GM10248 (cell line): ENCODE data around the gene SNRPA1.

Experiments used
- CTCF ChIA-PET: fragments of 300-600 bp; sonication (Branson Sonifier 250); formaldehyde crosslinking; extraction: SDS; loops from one replicate; lab custom pipeline; 2021; ENCODE audit warnings: antibody characterized with exemption; lab: Yijun Ruan, JAX
- POLR2A ChIA-PET: fragments of 350-650 bp; sonication (Branson Sonifier 250); formaldehyde crosslinking; extraction: SDS; loops from one replicate; lab custom pipeline; 2020; ENCODE audit warnings: antibody characterized with exemption; lab: Yijun Ruan, JAX
- DNase-seq: peaks from one replicate; pipeline ENCODE4 v3.0.0; 2012; ENCODE audit errors: extremely low spot score
- CTCF ChIP-seq: IDR thresholded peaks from 2 replicates; pipeline ENCODE4 v1.5.1; 2012; ENCODE audit warnings: mild to moderate bottlenecking, low read depth; ENCODE audit errors: extremely low read depth, missing control alignments, control extremely low read depth

SNRPA1 gene

GRCh38 chr15:101250873-101251829 is 43.9 kb downstream of the SNRPA1 start:
- POLR2A ChIA-PET = interaction anchor here (0.6 to 1.2 kb wide), 4 partner anchors 10 to 59 kb away, joined by 3 to 6 read pairs (median 4); no protein-coding TSS in a partner anchor

GRCh38 chr15:101250341-101250831 is 44.7 kb downstream of the SNRPA1 start:
- POLR2A ChIA-PET = no interaction called here
- no peak for DNase-seq
- TF ChIP-seq CTCF = no peak
- CTCF ChIA-PET = interaction anchor here (1.2 kb wide), 1 partner anchor 29 kb away, joined by 3 read pairs; no protein-coding TSS in a partner anchor

More at GRCh38 chr15:101250873-101251829, 43.9 kb downstream of the SNRPA1 start:
- CTCF ChIA-PET = interaction anchor here (0.6 to 2.5 kb wide), 13 partner anchors 8 to 244 kb away, joined by 3 to 7 read pairs (median 3); no protein-coding TSS in a partner anchor
- DNase-seq = no peak
- no peak for TF ChIP-seq CTCF

- POLR2A ChIA-PET = no interaction called here
- CTCF ChIA-PET = interaction anchor here (0.7 to 5.8 kb wide), 6 partner anchors 9 to 241 kb away, joined by 3 to 46 read pairs (median 4); no protein-coding TSS in a partner anchor
- no peak for DNase-seq
- no peak for TF ChIP-seq CTCF
Measured at GRCh38 chr15:101248274-101248673, 46.8 kb downstream of the SNRPA1 start.

GRCh38 chr15:101246824-101247745 is 48.0 kb downstream of the SNRPA1 start:
- CTCF ChIA-PET = interaction anchor here (0.7 to 5.8 kb wide), 8 partner anchors 8 to 240 kb away, joined by 3 to 46 read pairs (median 3); no protein-coding TSS in a partner anchor
- DNase-seq = no peak
- TF ChIP-seq CTCF = no peak
- POLR2A ChIA-PET = no interaction called here

GRCh38 chr15:101246391-101246790 is 48.7 kb downstream of the SNRPA1 start:
- no peak for TF ChIP-seq CTCF
- CTCF ChIA-PET = interaction anchor here (1.1 to 5.8 kb wide), 5 partner anchors 10 to 235 kb away, joined by 3 to 46 read pairs (median 4); no protein-coding TSS in a partner anchor
- POLR2A ChIA-PET = no interaction called here
- DNase-seq = no peak
